GM19395 (cell line): ENCODE data around the gene CAPRIN1.
A peak's percentile ranks its signal among the peaks of the same experiment; 100 is the strongest.

Experiments used
- ATAC-seq: cut with Tn5 transposase; IDR thresholded peaks from one replicate; pipeline ENCODE4 v1.9.1; 2021; ENCODE audit warnings: mild to moderate bottlenecking, moderate library complexity; ENCODE audit not compliant: unreplicated experiment

Gene CAPRIN1

GRCh38 chr11:34051349-34052035, at the start of gene CAPRIN1:
CAPRIN1 (plus strand) TSS chr11:34051731; CDS start chr11:34052421, 690 bp downstream.
- ATAC-seq: peak; percentile 69

GRCh38 chr11:34002420-34002819, 49.1 kb upstream of the CAPRIN1 start:
- ATAC-seq: no peak

GRCh38 chr11:34004236-34004635, 47.3 kb upstream of the CAPRIN1 start:
- ATAC-seq: no peak

GRCh38 chr11:34006876-34007275, 44.7 kb upstream of the CAPRIN1 start:
- no peak for ATAC-seq

- no peak for ATAC-seq
Measured at GRCh38 chr11:34012734-34013133, 38.8 kb upstream of the CAPRIN1 start.

GRCh38 chr11:34013898-34014571, 37.5 kb upstream of the CAPRIN1 start:
- ATAC-seq: no peak

GRCh38 chr11:34021977-34022735, 29.4 kb upstream of the CAPRIN1 start:
- ATAC-seq: no peak

GRCh38 chr11:34026432-34026831, 25.1 kb upstream of the CAPRIN1 start:
- no peak for ATAC-seq

GRCh38 chr11:34027516-34028408, 23.8 kb upstream of the CAPRIN1 start:
- ATAC-seq: no peak

- no peak for ATAC-seq
Measured at GRCh38 chr11:34028425-34028824, 23.1 kb upstream of the CAPRIN1 start.

- no peak for ATAC-seq
Measured at GRCh38 chr11:34029176-34029575, 22.4 kb upstream of the CAPRIN1 start.

- ATAC-seq: no peak
Measured at GRCh38 chr11:34030382-34030781, 21.1 kb upstream of the CAPRIN1 start.

GRCh38 chr11:34033399-34033798, 18.1 kb upstream of the CAPRIN1 start:
- no peak for ATAC-seq

GRCh38 chr11:34034053-34034452, 17.5 kb upstream of the CAPRIN1 start:
- ATAC-seq: no peak

- ATAC-seq: no peak
Measured at GRCh38 chr11:34036456-34036855, 15.1 kb upstream of the CAPRIN1 start.

GRCh38 chr11:34037016-34037415, 14.5 kb upstream of the CAPRIN1 start:
- ATAC-seq: no peak

GRCh38 chr11:34040571-34040970, 11.0 kb upstream of the CAPRIN1 start:
- no peak for ATAC-seq

- ATAC-seq: no peak
Measured at GRCh38 chr11:34044664-34045485, 6.7 kb upstream of the CAPRIN1 start.

GRCh38 chr11:34049028-34049427, 2.5 kb upstream of the CAPRIN1 start:
- ATAC-seq: no peak
